Mesodermal cell (in vitro differentiated cells): ENCODE measurements around the gene SLC31A1.

Source experiments
- H3K27ac ChIP-seq: 2 replicates; pipeline ENCODE4 v1.7.0; 2013; ENCODE audit warnings: mild to moderate bottlenecking, low read depth, low read length, moderate library complexity; ENCODE audit not compliant: severe bottlenecking
- H3K36me3 ChIP-seq: 2 replicates; pipeline ENCODE4 v1.7.1; 2013; ENCODE audit warnings: mild to moderate bottlenecking, low read length, moderate library complexity; ENCODE audit not compliant: control insufficient read depth, insufficient read depth
- H3K4me1 ChIP-seq: one replicate; pipeline ENCODE4 v1.7.1; 2013; ENCODE audit warnings: mild to moderate bottlenecking, low read length; ENCODE audit not compliant: insufficient read depth, control insufficient read depth, poor library complexity, severe bottlenecking
- H3K4me3 ChIP-seq: 2 replicates; pipeline ENCODE4 v1.7.0; 2013; ENCODE audit warnings: low read length, control low read depth, mild to moderate bottlenecking; ENCODE audit not compliant: insufficient read depth, poor library complexity, severe bottlenecking; ENCODE audit errors: extremely low read depth
- H3K9me3 ChIP-seq: 2 replicates; pipeline ENCODE4 v1.7.1; 2013; ENCODE audit warnings: mild to moderate bottlenecking, low read length, moderate library complexity; ENCODE audit not compliant: control insufficient read depth
- WGBS, 2 experiments: methylation state at CpG; one replicate each; pipeline ENCODE4 v1.1.5; 2013; ENCODE audit warnings: missing lambda C conversion rate in 2 of 2; ENCODE audit not compliant: insufficient coverage in 2 of 2; 5-methylcytosine and 5-hydroxymethylcytosine counted together

SLC31A1 gene

DNA sequence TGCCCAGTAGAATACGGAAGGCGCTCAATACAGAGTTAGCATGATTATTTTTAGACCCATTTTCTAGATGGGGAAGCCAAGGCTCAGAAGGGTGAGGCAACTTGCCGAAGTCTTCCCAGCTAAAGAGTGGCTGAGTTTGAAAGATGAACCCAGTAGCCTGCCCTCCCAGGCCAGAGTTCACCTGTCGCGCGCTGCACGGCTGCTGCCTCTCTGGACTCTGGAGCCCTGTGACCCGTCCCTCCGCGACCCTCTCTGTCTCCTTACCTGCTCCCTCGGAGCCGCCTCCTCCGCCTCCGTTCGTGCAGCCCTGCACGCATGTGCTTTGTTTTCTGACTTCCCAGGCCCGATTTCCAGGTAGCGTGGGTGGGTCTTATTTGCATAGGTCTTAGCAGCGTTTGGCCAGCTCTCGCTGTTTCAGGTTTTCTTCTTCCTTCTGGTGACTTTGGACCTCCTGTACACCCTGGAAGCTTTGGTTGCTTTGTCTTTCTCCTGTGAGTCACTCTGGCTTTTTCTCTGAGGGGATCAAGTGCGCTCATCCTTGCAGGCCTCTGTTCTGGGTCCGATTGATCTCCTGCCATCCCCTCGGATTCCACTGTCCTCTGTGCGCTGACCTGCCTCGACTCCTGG lies 81.6 kb downstream of the SLC31A1 start, which contains the start of gene RNF183:
TSS of gene RNF183 (minus strand) at position 585 of the 627 bp plus-strand sequence. CDS start 5,192 bp downstream, outside the sequence.
- H3K27ac ChIP-seq = no peak within 1 kb of the TSS
- WGBS, 2 experiments = 83 to 94% methylated on average over 23 to 25 of the region's 25 CpGs
- H3K4me3 ChIP-seq = no peak within 1 kb of the TSS

GRCh38 chr9:113306566-113306965 lies 85.2 kb downstream of the SLC31A1 start:
- Histone ChIP-seq H3K4me1 (no peaks in the 10 kb centered on the region), H3K9me3 (no peaks in the 10 kb centered on the region), H3K4me3 (no peak overlapping the region), H3K36me3 (no peaks in the 10 kb centered on the region), H3K27ac (no peak overlapping the region)
- WGBS, 2 experiments = no CpG with 5 or more reads among the region's 1 CpG

More for the DNA sequence above, 81.6 kb downstream of the SLC31A1 start, which contains the start of gene RNF183:
- no peaks in the 10 kb centered on the region for H3K4me1 ChIP-seq
- no peaks in the 10 kb centered on the region for H3K36me3 ChIP-seq
- no peaks in the 10 kb centered on the region for H3K9me3 ChIP-seq

DNA sequence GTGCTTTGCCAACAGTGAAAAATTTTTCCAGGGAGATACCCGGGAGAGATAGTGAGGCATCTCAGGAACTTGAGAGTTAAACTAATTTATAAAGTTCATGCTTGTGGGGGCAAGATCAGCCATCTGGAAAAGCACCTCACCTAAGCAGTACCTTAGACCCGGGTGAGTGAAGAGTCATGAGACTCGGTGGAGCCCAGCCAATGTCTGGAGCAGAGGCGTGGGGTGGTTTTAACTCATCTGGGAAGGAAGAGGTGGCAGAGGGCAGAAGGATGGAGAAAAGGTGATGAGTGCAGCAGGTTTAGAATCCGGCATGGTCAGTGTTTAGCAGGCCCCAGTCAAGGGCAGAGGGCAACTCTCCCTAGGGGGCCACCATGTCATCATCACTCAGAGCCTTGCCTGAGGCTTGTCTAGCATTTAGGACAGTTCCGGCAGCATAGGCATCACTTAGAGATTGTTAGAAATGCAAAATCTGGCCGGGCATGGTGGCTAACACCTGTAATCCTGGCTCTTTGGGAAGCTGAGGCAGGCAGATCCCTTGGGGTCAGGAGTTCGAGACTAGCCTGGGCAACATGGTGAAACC lies 86.1 kb downstream of the SLC31A1 start:
- Histone ChIP-seq H3K9me3 (no peaks in the 10 kb centered on the region), H3K4me1 (no peaks in the 10 kb centered on the region), H3K27ac (no peak overlapping the region), H3K4me3 (no peak overlapping the region), H3K36me3 (no peaks in the 10 kb centered on the region)
- 77 to 81% methylated on average over 7 of the region's 8 CpGs for WGBS, 2 experiments

GRCh38 chr9:113309204-113309813 lies 88.0 kb downstream of the SLC31A1 start:
- no peak overlapping the region for H3K27ac ChIP-seq
- H3K9me3 ChIP-seq = no peaks in the 10 kb centered on the region
- H3K4me3 ChIP-seq = no peak overlapping the region
- H3K4me1 ChIP-seq = no peaks in the 10 kb centered on the region
- no CpG with 5 or more reads among the region's 2 CpGs for WGBS, 2 experiments
- H3K36me3 ChIP-seq = no peaks in the 10 kb centered on the region

GRCh38 chr9:113310538-113310937 lies 89.2 kb downstream of the SLC31A1 start:
- Histone ChIP-seq H3K27ac (no peak overlapping the region), H3K4me1 (no peaks in the 10 kb centered on the region), H3K9me3 (no peaks in the 10 kb centered on the region), H3K4me3 (no peak overlapping the region), H3K36me3 (no peaks in the 10 kb centered on the region)
- 100% methylated on average over 2 of the region's 3 CpGs; no CpG with 5 or more reads in 1 of the 2 experiments for WGBS, 2 experiments

GRCh38 chr9:113311961-113312360 lies 90.6 kb downstream of the SLC31A1 start:
- no peaks in the 10 kb centered on the region for H3K9me3 ChIP-seq
- WGBS, 2 experiments = 83 to 100% methylated on average over 1 of the region's 3 CpGs
- H3K27ac ChIP-seq = no peak overlapping the region
- H3K4me3 ChIP-seq = no peak overlapping the region
- H3K36me3 ChIP-seq = no peaks in the 10 kb centered on the region
- no peaks in the 10 kb centered on the region for H3K4me1 ChIP-seq

GRCh38 chr9:113313261-113313660 lies 91.9 kb downstream of the SLC31A1 start:
- no peaks in the 10 kb centered on the region for H3K4me1 ChIP-seq
- no peaks in the 10 kb centered on the region for H3K9me3 ChIP-seq
- no peak overlapping the region for H3K4me3 ChIP-seq
- no peaks in the 10 kb centered on the region for H3K36me3 ChIP-seq
- 85 to 87% methylated on average over 2 to 5 of the region's 5 CpGs for WGBS, 2 experiments
- no peak overlapping the region for H3K27ac ChIP-seq
